WTC11 (cell line): ENCODE measurements around the gene TNN.

Experiments
- E2F4 ChIP-seq: sonication (generic); formaldehyde crosslinking; IDR thresholded peaks from 2 replicates; pipeline ENCODE4 v1.8.1; 2022; ENCODE audit warnings: low read depth, mild to moderate bottlenecking, moderate library complexity, missing genetic modification reagents, borderline replicate concordance
- ETV6 ChIP-seq: sonication (generic); formaldehyde crosslinking; IDR thresholded peaks from 2 replicates; pipeline ENCODE4 v1.8.1; 2022; ENCODE audit warnings: mild to moderate bottlenecking, missing genetic modification reagents
- NR2C2 ChIP-seq: sonication (generic); formaldehyde crosslinking; IDR thresholded peaks from 2 replicates; pipeline ENCODE4 v1.8.0; 2022; ENCODE audit warnings: mild to moderate bottlenecking, missing genetic modification reagents
- SMAD4 ChIP-seq: sonication (generic); formaldehyde crosslinking; IDR thresholded peaks from 2 replicates; pipeline ENCODE4 v1.8.0; 2022; ENCODE audit warnings: mild to moderate bottlenecking, missing genetic modification reagents
- SP1 ChIP-seq: sonication (generic); formaldehyde crosslinking; conservative IDR thresholded peaks from 2 replicates; pipeline ENCODE4 v1.8.1; 2022; ENCODE audit warnings: missing genetic modification reagents

GRCh38 chr1:175174309-175175102 lies 106.9 kb downstream of the TNN start:
- no peak for TF ChIP-seq SP1 (CRISPR knock-in tag)
- TF ChIP-seq E2F4 (CRISPR knock-in tag): no peak
- no peak for TF ChIP-seq NR2C2
- TF ChIP-seq SMAD4: no peak
- TF ChIP-seq ETV6 (CRISPR knock-in tag): no peak
